ENCODE results near the gene ABCC1.
"Not testable (repeated sequence)": the region's sequence is repeated elsewhere in the genome, so short reads cannot be mapped to it uniquely, and the experiment has no call there.

ABCC1 gene

DNA sequence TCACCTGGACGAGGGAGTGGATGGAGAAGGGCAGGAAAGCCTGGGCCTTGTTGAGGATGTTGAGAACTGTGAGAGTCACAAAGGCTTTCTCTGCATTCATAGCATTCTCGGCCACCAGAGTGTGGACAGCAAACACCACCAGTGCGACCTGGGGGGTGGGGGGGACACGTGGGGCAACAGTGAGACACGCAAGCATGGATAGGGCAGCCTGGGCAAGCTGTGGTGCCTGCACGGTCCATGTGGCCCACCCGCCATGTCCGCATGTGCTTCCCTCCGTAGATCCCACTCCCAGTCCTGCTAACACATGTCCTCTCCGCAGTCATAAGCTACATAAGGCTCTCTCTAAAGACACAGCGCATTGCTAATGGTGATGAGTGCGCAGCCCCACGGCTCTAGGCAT lies 239.4 kb downstream of the ABCC1 start:
- TF ChIP-seq, protein P1, sequence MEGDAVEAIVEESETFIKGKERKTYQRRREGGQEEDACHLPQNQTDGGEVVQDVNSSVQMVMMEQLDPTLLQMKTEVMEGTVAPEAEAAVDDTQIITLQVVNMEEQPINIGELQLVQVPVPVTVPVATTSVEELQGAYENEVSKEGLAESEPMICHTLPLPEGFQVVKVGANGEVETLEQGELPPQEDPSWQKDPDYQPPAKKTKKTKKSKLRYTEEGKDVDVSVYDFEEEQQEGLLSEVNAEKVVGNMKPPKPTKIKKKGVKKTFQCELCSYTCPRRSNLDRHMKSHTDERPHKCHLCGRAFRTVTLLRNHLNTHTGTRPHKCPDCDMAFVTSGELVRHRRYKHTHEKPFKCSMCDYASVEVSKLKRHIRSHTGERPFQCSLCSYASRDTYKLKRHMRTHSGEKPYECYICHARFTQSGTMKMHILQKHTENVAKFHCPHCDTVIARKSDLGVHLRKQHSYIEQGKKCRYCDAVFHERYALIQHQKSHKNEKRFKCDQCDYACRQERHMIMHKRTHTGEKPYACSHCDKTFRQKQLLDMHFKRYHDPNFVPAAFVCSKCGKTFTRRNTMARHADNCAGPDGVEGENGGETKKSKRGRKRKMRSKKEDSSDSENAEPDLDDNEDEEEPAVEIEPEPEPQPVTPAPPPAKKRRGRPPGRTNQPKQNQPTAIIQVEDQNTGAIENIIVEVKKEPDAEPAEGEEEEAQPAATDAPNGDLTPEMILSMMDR (IDR thresholded peaks at IDR 0.05; ENCODE audit: insufficient read depth, low read depth, low read length, missing control alignments) = no peak
- H3K4me3 ChIP-seq (ENCODE audit: low read depth, low read length) = no peak overlapping the region
- no peak for DNase-seq (ENCODE audit: low read depth)

GRCh38 chr16:16189842-16190241 lies 240.4 kb downstream of the ABCC1 start:
- no peak overlapping the region for H3K4me3 ChIP-seq (ENCODE audit: low read depth, low read length)
- DNase-seq (ENCODE audit: low read depth) = no peak
- TF ChIP-seq, protein P1 (IDR thresholded peaks at IDR 0.05; ENCODE audit: insufficient read depth, low read depth, low read length, missing control alignments) = no peak

DNA sequence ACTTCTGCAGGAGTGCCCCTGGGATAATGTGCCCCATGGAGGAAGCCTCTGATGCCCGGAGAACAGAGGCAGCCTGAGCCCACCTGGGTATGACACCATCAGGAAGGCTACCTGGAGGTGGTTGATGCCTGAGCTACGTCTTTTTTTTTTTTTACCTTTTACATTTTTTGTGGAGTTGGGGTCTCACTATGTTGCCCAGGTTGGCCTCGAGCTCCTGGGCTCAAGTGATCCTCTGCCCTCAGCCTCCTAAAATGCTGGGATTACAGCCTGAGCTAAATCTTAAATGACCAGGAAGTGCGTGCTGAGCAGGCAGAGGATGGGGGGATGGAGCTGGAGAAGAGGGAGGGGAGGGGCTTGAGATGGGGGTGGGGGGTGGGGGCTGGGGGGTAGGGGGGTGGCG lies 241.1 kb downstream of the ABCC1 start:
- TF ChIP-seq, protein P1 (IDR thresholded peaks at IDR 0.05; ENCODE audit: insufficient read depth, low read depth, low read length, missing control alignments) = no peak
- no peak overlapping the region for H3K4me3 ChIP-seq (ENCODE audit: low read depth, low read length)
- no peak for DNase-seq (ENCODE audit: low read depth)

- not testable (repeated sequence) for H3K4me3 ChIP-seq (ENCODE audit: low read depth, low read length); DNase-seq (ENCODE audit: low read depth)
These were observed 241.6 kb downstream of the ABCC1 start for GRCh38 chr16:16190966-16191365.

DNA sequence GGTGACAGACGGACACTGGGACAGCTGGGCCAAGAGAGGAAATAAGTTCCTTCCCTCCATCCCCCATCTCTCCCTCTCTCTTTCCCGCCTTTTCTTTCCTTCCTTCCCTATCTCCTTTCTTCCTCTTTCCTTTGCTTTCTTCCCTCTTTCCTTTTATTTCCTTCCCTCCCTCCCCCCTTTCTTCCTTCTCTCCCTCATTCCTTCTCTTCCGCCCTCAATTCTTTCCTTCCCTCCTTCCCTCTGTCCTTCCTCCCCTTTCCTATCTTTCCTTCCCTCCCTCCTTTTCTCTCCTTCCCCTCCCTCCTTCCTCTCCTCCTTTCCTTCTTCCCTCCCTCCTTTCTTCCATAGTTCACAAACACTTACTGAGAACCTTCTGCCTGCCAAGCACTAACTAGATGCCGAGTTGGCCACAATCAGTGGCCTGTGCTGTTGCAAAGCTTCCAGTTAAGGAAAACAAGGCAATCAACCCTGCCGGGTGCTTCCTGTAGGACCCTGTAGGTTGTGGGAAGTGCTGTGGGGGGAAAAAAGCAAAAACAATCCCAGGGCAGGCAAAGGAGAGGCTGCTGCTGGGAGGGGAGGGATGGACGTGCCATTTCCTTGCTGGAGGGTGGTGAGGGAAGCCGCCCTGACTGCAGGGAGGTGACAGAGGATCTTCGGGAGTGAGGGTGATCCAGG lies 242.2 kb downstream of the ABCC1 start:
- no peak for DNase-seq (ENCODE audit: low read depth)
- no peak overlapping the region for H3K4me3 ChIP-seq (ENCODE audit: low read depth, low read length)
- TF ChIP-seq, protein P1 (IDR thresholded peaks at IDR 0.05; ENCODE audit: insufficient read depth, low read depth, low read length, missing control alignments) = no peak
